ENCODE data around the gene SMARCAL1. TPM values are rescaled to one million over a fixed set of nuclear protein-coding genes. Genes with fewer than 3 reads are reported as not detected.

Gene SMARCAL1
- total RNA-seq, 1 donor from 2014 or later, result 23.5 TPM

DNA sequence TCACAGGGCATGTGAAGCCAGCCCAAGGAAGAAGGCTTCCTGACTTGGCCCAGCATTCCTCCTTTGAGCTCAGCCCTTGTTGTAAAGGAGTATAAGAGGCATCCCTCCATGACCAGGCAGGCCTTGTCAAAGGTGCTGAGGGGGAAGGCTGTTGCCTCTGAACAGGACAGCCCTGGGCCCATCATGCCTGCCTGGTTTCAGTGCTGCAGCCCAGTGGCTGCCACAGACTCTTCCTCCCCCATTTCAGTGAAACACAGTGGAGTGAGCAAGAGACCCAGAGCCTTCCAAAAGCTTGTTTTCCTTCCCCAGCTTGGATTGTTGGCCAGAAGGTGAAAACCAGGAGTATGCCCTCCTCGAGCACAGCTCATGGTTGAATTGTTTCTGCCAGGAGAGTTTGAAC, 66.5 kb downstream of the SMARCAL1 start:
- TF ChIP-seq, protein P1, sequence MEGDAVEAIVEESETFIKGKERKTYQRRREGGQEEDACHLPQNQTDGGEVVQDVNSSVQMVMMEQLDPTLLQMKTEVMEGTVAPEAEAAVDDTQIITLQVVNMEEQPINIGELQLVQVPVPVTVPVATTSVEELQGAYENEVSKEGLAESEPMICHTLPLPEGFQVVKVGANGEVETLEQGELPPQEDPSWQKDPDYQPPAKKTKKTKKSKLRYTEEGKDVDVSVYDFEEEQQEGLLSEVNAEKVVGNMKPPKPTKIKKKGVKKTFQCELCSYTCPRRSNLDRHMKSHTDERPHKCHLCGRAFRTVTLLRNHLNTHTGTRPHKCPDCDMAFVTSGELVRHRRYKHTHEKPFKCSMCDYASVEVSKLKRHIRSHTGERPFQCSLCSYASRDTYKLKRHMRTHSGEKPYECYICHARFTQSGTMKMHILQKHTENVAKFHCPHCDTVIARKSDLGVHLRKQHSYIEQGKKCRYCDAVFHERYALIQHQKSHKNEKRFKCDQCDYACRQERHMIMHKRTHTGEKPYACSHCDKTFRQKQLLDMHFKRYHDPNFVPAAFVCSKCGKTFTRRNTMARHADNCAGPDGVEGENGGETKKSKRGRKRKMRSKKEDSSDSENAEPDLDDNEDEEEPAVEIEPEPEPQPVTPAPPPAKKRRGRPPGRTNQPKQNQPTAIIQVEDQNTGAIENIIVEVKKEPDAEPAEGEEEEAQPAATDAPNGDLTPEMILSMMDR (conservative IDR thresholded peaks at IDR 0.05; ENCODE audit: low read depth, low read length), result no peak
- no peak for DNase-seq (ENCODE audit: low read depth)
- H3K4me3 ChIP-seq (ENCODE audit: low read depth, low read length), result no peak overlapping the region

DNA sequence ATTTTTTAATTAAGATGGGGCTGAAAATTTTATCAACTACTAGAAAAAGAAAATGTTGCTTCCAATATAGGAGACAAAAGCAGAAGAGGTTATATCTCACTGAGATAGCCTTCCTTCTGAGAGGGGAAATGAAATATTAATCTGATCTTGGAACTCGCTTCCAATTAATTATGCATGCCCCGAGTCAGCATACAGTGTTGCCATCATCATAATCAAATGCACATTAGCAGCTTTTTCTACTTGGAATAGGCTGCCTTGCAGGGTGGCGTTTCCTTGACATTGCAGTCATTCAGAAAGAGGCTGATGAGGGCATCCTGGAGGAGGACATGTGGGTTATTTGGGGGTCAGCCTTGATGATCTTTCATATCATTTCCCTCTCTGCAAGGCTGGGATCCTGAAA, 67.9 kb downstream of the SMARCAL1 start:
- TF ChIP-seq, protein P1 (conservative IDR thresholded peaks at IDR 0.05; ENCODE audit: low read depth, low read length), result no peak
- H3K4me3 ChIP-seq (ENCODE audit: low read depth, low read length), result no peak overlapping the region
- no peak for DNase-seq (ENCODE audit: low read depth)

DNA sequence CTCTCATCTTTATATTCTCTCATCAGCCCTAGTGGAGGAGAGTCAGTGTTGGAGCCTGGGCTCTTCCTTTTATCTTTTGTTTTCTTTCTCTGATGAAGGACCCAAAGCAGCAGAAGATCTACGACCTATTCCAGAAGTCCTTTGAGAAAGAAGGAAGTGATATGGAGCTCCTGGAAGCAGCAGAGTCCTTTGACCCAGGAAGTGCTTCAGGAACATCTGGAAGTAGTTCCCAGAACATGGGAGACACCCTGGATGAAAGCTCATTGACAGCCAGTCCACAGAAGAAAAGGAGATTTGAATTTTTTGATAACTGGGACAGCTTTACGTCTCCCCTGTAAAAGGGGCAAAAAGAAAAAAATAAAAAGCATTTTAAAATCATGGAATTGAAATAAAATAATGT, 70.4 kb downstream of the SMARCAL1 start:
- no peak overlapping the region for H3K4me3 ChIP-seq (ENCODE audit: low read depth, low read length)
- TF ChIP-seq, protein P1 (conservative IDR thresholded peaks at IDR 0.05; ENCODE audit: low read depth, low read length), result no peak
- DNase-seq (ENCODE audit: low read depth), result no peak

DNA sequence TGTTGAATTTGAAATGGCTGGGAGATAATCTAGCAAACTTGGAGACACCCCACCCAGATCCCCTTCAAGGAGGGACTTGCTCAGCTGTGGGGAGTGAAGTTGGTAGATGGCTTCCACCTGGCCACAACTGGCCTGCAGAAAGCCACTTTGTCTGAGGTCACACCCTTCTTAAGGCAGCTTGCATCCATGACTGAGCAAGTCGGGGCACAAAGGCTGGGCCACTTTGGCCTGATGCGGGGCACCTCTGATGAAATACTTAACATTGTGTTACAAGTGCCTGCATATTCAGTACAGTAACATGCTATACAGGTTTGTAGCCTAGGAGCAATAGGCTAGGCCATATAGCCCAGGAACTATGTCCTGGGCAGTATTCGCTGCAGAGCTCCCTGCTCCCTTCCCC, 73.0 kb downstream of the SMARCAL1 start:
- no peak overlapping the region for H3K4me3 ChIP-seq (ENCODE audit: low read depth, low read length)
- TF ChIP-seq, protein P1 (conservative IDR thresholded peaks at IDR 0.05; ENCODE audit: low read depth, low read length), result no peak

DNA sequence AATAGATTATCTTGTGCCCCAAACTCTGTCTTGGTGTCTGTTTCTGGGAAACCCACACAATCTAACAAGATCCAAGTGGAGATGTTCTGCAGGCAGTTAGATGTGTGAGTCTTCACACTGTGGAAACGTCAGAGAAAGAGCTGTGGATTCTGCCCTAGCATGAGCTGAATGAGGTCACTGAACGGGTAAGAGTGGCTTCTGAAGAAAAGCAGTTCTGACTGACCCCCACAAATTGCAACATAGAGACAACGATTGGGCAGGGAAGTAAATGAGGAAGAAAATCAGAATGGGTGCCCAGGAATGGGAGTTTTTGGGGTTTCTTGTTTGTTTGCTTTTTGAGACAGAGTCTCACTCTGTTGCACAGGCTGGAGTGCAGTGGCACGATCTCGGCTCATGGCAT, 73.5 kb downstream of the SMARCAL1 start:
- TF ChIP-seq, protein P1 (conservative IDR thresholded peaks at IDR 0.05; ENCODE audit: low read depth, low read length), result no peak
- no peak for DNase-seq (ENCODE audit: low read depth)
- H3K4me3 ChIP-seq (ENCODE audit: low read depth, low read length), result no peak overlapping the region

More for the DNA sequence above, 73.0 kb downstream of the SMARCAL1 start:
- DNase-seq (ENCODE audit: low read depth), result no peak

DNA sequence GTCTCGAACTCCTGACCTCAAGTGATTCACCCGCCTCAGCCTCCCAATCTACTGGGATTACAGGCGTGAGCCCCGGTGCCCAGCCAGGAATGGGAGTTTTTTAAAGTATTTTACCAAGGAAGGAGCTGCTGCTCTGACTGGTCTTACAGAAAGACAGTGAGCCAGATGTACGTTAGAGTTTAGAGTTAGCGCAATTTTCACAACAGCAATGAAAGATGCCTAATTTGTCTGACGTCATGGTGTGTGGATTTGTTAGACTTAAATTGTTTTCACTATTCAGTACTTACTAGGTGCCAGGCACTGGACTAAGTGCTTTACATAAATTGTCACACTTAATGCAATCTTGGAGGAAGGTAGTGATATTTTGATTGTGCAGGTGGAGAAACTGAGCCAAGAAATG, 74.0 kb downstream of the SMARCAL1 start:
- DNase-seq (ENCODE audit: low read depth), result no peak
- TF ChIP-seq, protein P1 (conservative IDR thresholded peaks at IDR 0.05; ENCODE audit: low read depth, low read length), result no peak
- no peak overlapping the region for H3K4me3 ChIP-seq (ENCODE audit: low read depth, low read length)

DNA sequence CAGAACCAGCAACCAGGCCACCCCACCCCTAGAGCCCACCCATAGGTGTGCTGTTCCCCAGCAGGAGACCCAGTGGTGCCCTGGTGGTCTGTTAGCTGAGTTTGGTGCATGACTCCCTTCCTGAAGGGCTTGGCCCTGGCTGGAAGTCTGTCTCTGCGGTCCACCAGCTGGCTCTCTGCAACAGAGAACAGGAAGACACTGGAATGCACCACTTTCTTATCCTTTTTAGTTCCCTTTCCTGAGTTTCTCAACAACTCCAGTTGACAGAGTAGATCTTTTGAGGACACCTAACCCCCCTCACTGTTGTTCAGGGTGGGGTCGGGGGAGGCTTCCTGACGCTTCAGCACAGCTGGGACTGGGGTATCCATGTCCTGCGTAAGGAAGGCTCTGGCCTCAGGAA, 74.4 kb downstream of the SMARCAL1 start:
- H3K4me3 ChIP-seq (ENCODE audit: low read depth, low read length), result no peak overlapping the region
- no peak for DNase-seq (ENCODE audit: low read depth)
- TF ChIP-seq, protein P1 (conservative IDR thresholded peaks at IDR 0.05; ENCODE audit: low read depth, low read length), result no peak
